GM20000 (cell line): ENCODE data around the gene PHLPP2.
A peak's percentile ranks its signal among the peaks of the same experiment; 100 is the strongest.
"Not testable (repeated sequence)": the region's sequence is repeated elsewhere in the genome, so short reads cannot be mapped to it uniquely, and the experiment has no call there.

Source experiments
- DNase-seq: peaks from one replicate; pipeline ENCODE4 v3.0.0; 2012; ENCODE audit warnings: low spot score
- TF ChIP-seq, protein P1 (sequence below): IDR thresholded peaks from 2 replicates; pipeline ENCODE4 v1.5.1; 2012; ENCODE audit warnings: mild to moderate bottlenecking, control low read depth; ENCODE audit errors: extremely low read depth, missing control alignments

PHLPP2 gene

DNA sequence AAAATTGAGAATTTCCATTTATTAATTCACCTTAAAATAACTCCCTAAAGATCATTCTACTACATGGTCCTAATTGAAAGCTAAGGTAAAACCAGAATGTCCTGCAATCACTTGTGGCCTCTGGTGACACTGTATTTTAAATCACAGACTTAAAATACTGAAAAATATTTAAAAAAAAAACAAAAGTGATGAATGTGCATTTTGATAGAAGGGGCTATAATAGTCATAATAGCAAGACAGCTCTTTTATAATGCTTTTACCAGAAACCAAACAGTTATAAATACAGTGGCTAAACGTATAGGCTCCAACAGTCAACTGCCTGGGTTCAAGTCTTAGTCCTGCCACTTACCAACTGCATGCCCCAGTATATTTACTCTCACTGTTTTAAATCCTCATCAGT is 21.2 kb downstream of the PHLPP2 start:
- TF ChIP-seq, protein P1, sequence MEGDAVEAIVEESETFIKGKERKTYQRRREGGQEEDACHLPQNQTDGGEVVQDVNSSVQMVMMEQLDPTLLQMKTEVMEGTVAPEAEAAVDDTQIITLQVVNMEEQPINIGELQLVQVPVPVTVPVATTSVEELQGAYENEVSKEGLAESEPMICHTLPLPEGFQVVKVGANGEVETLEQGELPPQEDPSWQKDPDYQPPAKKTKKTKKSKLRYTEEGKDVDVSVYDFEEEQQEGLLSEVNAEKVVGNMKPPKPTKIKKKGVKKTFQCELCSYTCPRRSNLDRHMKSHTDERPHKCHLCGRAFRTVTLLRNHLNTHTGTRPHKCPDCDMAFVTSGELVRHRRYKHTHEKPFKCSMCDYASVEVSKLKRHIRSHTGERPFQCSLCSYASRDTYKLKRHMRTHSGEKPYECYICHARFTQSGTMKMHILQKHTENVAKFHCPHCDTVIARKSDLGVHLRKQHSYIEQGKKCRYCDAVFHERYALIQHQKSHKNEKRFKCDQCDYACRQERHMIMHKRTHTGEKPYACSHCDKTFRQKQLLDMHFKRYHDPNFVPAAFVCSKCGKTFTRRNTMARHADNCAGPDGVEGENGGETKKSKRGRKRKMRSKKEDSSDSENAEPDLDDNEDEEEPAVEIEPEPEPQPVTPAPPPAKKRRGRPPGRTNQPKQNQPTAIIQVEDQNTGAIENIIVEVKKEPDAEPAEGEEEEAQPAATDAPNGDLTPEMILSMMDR: no peak
- no peak for DNase-seq

DNA sequence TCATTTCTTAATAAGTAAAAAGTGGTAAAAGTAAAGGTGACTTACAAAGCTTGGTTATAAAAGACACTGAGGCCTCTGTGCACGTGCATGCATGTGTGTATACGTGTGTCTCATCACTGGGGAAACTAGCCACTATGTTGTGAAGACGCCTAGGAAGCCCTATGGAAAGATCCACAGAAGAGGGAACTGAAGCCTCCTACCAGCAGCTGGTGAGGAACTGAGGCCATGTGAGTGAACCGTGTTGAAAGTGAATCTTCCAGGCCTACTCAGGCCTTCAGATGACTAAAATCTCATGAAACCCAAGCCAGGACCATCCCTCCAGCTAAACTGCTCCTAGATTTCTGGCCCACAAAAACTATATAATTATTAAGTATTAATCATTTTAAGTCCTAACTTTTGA is 23.7 kb downstream of the PHLPP2 start:
- TF ChIP-seq, protein P1: no peak
- DNase-seq: no peak

DNA sequence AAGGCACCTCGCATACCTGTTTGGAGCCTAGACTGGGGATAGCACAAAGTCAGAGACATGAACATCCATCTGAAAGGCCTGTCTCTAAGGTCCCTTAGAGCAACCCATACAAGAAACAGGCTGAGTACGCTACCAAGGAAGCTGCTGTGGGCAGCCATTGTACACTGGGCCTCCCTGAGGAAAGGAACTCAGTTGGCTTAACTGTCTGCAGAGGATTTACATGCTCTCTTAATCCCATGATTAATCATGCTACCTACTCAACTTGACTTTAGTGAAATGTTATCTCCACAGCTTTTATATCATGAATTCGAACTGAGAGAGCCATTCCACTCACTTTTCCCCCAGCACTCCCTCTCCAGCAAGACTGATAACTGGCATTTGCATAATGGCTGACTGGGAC is 26.0 kb downstream of the PHLPP2 start:
- DNase-seq: no peak
- TF ChIP-seq, protein P1: no peak

DNA sequence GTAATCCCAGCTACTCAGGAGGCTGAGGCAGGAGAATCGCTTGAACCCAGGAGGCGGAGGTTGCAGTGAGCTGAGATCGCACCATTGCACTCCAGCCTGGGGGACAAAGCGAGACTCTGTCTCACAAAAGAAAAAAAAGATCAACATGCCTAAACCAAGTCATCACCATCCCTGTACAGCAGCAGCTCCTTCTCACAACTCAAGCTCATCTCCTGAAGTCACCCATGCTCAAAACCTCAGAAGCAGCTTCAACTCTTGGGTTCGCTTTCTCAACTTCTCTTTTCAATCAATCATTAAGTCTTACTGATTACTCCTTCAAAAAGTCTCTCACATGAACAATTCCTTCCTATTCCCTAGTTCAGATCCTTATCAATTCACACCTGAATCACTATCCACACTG is 31.3 kb downstream of the PHLPP2 start:
- TF ChIP-seq, protein P1: no peak
- DNase-seq: peak; percentile 11

DNA sequence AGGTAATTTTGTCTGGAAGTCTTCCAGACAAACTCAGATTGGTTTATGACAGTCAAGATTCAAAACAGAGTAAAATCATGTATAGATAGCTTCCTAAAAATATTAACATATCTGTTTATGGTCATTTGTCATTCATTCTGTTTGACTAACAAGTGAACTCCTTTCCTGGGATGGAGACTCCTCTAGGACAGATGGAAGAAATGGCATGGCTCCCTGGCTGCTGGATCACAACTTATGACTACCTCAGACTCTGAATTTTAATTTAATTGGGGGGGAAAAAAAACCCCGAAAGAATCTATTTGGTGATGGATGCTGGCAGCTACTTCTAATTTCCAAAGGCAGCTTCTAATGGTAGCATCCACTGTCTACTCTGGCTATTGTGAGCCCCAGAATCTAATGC is 34.6 kb downstream of the PHLPP2 start:
- TF ChIP-seq, protein P1: no peak

DNA sequence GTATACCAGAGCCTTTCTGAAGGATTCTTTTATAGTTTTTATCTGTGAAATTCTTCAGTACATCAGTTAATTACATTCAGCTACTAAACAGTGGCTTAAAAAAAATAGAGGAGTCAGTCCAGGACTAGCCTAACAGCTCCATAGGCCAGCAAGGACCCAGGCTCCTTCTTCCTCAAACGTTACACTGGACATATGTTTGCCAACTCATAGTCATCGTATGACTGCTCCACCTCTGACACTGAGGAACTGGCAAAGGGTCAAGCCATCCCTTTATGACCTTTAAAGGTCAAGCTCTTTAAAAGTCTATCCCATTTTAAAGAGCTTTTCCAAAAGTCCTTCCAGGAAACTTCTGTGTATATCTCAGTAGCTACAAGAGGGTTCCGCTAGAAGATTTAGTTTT is 36.6 kb downstream of the PHLPP2 start:
- no peak for DNase-seq
- TF ChIP-seq, protein P1: no peak

More for the DNA sequence above, 34.6 kb downstream of the PHLPP2 start:
- no peak for DNase-seq

DNA sequence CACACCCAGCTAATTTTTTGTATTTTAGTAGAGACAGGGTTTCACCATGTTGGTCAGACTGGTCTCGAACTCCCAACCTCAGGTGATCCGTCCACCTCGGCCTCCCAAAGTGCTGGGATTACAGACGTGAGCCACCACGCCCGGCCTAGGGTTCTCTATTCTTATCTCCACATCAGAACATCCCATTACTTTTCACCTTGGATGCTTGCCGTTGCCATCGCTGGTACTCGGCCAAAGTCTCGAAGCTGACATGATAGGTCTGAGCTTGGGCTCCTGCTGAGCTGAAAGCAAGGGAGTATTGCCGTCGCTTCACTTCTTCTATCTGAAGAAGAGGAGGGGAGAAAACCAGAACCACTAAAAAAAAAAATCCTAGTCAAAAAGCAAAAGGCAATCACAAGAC is 40.2 kb downstream of the PHLPP2 start:
- not testable (repeated sequence) for DNase-seq

DNA sequence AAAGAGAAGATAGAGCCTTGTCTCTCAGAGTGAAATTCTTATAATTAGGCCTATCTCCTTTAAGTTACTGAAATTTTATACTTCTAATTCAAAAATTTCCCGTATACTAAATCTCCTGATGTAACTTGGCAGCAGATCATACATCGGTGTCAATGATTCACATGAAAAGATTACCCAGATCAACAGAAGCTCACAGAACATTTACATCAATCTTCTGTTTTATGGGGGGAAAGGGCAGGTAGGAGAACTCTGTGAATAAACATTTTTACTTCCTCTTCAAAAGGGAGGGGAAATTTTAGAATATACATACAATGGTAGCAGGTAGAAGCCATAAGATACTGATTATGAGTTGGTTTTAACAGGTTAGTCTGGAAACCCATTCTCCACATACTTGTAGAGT is 43.1 kb downstream of the PHLPP2 start:
- TF ChIP-seq, protein P1: no peak
- DNase-seq: no peak
